A673 (cell line): ENCODE measurements around the gene CACNA1A. TPM values are rescaled to one million over a fixed set of nuclear protein-coding genes. Genes with fewer than 3 reads are reported as not detected.
A peak's percentile ranks its signal among the peaks of the same experiment; 100 is the strongest.

Experiments used
- BruUV-seq: library from RNA; stranded (reverse); fragments of 400-500 nt; replicated peaks from 2 replicates; lab custom pipeline; 2021; lab: Mats Ljungman, UMichigan
- CTCF ChIA-PET: fragments of 300-600 bp; sonication (Branson Sonifier 250); formaldehyde crosslinking; loops from one replicate; lab custom pipeline; 2022; ENCODE audit warnings: antibody characterized with exemption; lab: Charles Lee
- POLR2A ChIA-PET: fragments of 300-600 bp; sonication (Branson Sonifier 250); formaldehyde crosslinking; loops from one replicate; lab custom pipeline; 2022; ENCODE audit warnings: antibody characterized with exemption; ENCODE audit not compliant: low non-redundant PET; lab: Charles Lee
- DNase-seq: peaks from one replicate; pipeline ENCODE4 v3.0.0-alpha.2; 2015; ENCODE audit warnings: low spot score
- H3K27ac ChIP-seq: fragments of 200-600 bp; sonication (generic); 2 replicates; pipeline ENCODE4 v1.5.1; 2016; ENCODE audit warnings: mixed run types, low read depth, mild to moderate bottlenecking, mixed read lengths, antibody characterized with exemption, low read length; ENCODE audit not compliant: poor library complexity, severe bottlenecking
- H3K27me3 ChIP-seq: fragments of 200-600 bp; sonication (generic); replicated peaks from 2 replicates; pipeline ENCODE4 v1.6.1; 2017; ENCODE audit warnings: mixed run types, low read depth, mild to moderate bottlenecking, mixed read lengths, antibody characterized with exemption, low read length; ENCODE audit not compliant: insufficient read depth, poor library complexity
- H3K36me3 ChIP-seq: fragments of 200-600 bp; sonication (generic); 2 replicates; pipeline ENCODE4 v1.6.1; 2016; ENCODE audit warnings: mixed run types, mild to moderate bottlenecking, mixed read lengths, antibody characterized with exemption, low read length; ENCODE audit not compliant: insufficient read depth, poor library complexity, severe bottlenecking
- H3K4me1 ChIP-seq: fragments of 200-600 bp; sonication (generic); 2 replicates; pipeline ENCODE4 v1.6.1; 2017; ENCODE audit warnings: mixed run types, mild to moderate bottlenecking, mixed read lengths, antibody characterized with exemption, low read length; ENCODE audit not compliant: insufficient read depth, poor library complexity, severe bottlenecking
- H3K4me3 ChIP-seq: fragments of 200-600 bp; sonication (generic); 2 replicates; pipeline ENCODE4 v1.5.1; 2016; ENCODE audit warnings: low read depth, mixed run types, mild to moderate bottlenecking, mixed read lengths, low read length; ENCODE audit not compliant: poor library complexity, severe bottlenecking
- H3K9me3 ChIP-seq: fragments of 200-600 bp; sonication (generic); 2 replicates; pipeline ENCODE4 v1.6.1; 2016; ENCODE audit warnings: mixed run types, low read depth, mild to moderate bottlenecking, mixed read lengths, antibody characterized with exemption, low read length; ENCODE audit not compliant: poor library complexity, severe bottlenecking
- EZH2 ChIP-seq: fragments of 200-600 bp; sonication (generic); IDR thresholded peaks from 2 replicates; pipeline ENCODE4 v1.6.1; 2017; ENCODE audit warnings: borderline replicate concordance, low read depth, mild to moderate bottlenecking, mixed read lengths, antibody characterized with exemption, low read length; ENCODE audit not compliant: poor library complexity, severe bottlenecking
- intact Hi-C: fragments of 100-400 bp; cut with micrococcal nuclease; formaldehyde crosslinking; loops from one replicate; pipeline ENCODE4 v1.10.0; 2022; ENCODE audit not compliant: unreplicated experiment
- total RNA-seq: library from RNA; stranded (reverse); gene quantifications from 2 replicates; pipeline ENCODE4 v1.2.3, GENCODE V29; 2021
- TF ChIP-seq, protein P1 (sequence below): fragments of 300-800, 200-600 bp; sonication (generic); conservative IDR thresholded peaks from 2 replicates; pipeline ENCODE4 v1.5.1; 2017; ENCODE audit warnings: low read depth, mild to moderate bottlenecking, antibody characterized with exemption, low read length, moderate library complexity, mixed read lengths

Gene CACNA1A
- total RNA-seq, 1 experiment from 2014 or later, result 3.2 TPM

GRCh38 chr19:13277104-13277809 lies 229.0 kb downstream of the CACNA1A start:
- peak; percentile 91 for DNase-seq
- BruUV-seq, result no TSS peak

GRCh38 chr19:13275016-13275722 lies 231.1 kb downstream of the CACNA1A start:
- BruUV-seq, result no TSS peak
- peak; percentile 85 for DNase-seq
- H3K4me3 ChIP-seq, result no peak overlapping the region
- H3K27me3 ChIP-seq, result no peaks in the 10 kb centered on the region
- H3K4me1 ChIP-seq, result peaks cover 16% of the 10 kb centered on the region
- no peaks in the 10 kb centered on the region for H3K9me3 ChIP-seq
- H3K27ac ChIP-seq, result peak overlapping the region; percentile 54
- no peak for TF ChIP-seq EZH2
- TF ChIP-seq, protein P1, sequence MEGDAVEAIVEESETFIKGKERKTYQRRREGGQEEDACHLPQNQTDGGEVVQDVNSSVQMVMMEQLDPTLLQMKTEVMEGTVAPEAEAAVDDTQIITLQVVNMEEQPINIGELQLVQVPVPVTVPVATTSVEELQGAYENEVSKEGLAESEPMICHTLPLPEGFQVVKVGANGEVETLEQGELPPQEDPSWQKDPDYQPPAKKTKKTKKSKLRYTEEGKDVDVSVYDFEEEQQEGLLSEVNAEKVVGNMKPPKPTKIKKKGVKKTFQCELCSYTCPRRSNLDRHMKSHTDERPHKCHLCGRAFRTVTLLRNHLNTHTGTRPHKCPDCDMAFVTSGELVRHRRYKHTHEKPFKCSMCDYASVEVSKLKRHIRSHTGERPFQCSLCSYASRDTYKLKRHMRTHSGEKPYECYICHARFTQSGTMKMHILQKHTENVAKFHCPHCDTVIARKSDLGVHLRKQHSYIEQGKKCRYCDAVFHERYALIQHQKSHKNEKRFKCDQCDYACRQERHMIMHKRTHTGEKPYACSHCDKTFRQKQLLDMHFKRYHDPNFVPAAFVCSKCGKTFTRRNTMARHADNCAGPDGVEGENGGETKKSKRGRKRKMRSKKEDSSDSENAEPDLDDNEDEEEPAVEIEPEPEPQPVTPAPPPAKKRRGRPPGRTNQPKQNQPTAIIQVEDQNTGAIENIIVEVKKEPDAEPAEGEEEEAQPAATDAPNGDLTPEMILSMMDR, result no peak
- POLR2A ChIA-PET, result no interaction called here
- CTCF ChIA-PET, result interaction anchor here (0.5 to 0.9 kb wide), 2 partner anchors 47 to 297 kb away, joined by 3 read pairs; no protein-coding TSS in a partner anchor
- intact Hi-C loops, result loop anchor here (5.0 kb wide), 2 partner anchors 92 to 442 kb away; no protein-coding TSS in a partner anchor
- no peaks in the 10 kb centered on the region for H3K36me3 ChIP-seq

More at GRCh38 chr19:13277104-13277809, 229.0 kb downstream of the CACNA1A start:
- no peak for TF ChIP-seq EZH2
- TF ChIP-seq, protein P1, result peak; percentile 71
- ChIA-PET POLR2A (no interaction called here), CTCF (interaction anchor here (0.5 to 1.9 kb wide), 8 partner anchors 22 to 701 kb away, joined by 3 to 15 read pairs (median 5); no protein-coding TSS in a partner anchor)
- Histone ChIP-seq H3K4me1 (peaks cover 26% of the 10 kb centered on the region), H3K27ac (no peak overlapping the region), H3K4me3 (no peak overlapping the region), H3K9me3 (no peaks in the 10 kb centered on the region), H3K27me3 (no peaks in the 10 kb centered on the region), H3K36me3 (no peaks in the 10 kb centered on the region)
- intact Hi-C loops, result loop anchor here (1.0 to 5.0 kb wide), 4 partner anchors 90 to 440 kb away; no protein-coding TSS in a partner anchor

GRCh38 chr19:13270514-13271105 lies 235.7 kb downstream of the CACNA1A start:
- Histone ChIP-seq H3K27me3 (no peaks in the 10 kb centered on the region), H3K27ac (no peak overlapping the region), H3K4me3 (no peak overlapping the region), H3K4me1 (peaks cover 7% of the 10 kb centered on the region), H3K9me3 (no peaks in the 10 kb centered on the region), H3K36me3 (no peaks in the 10 kb centered on the region)
- intact Hi-C loops, result no loop called here
- ChIA-PET CTCF (no interaction called here), POLR2A (no interaction called here)
- BruUV-seq, result no TSS peak
- no peak for DNase-seq
- TF ChIP-seq, protein P1, result no peak
- no peak for TF ChIP-seq EZH2
